Activated CD4-positive, alpha-beta T cell treated with anti-CD3 and anti-CD28 coated beads, Interleukin-2, amount 10 ng/mL, durations not matched to agents 24 days and 14 days (primary cell): Measurements from ENCODE around the gene CES3. TPM values are rescaled to one million over a fixed set of nuclear protein-coding genes. Genes with fewer than 3 reads are reported as not detected.

Source experiments
- DNase-seq: peaks from one replicate; pipeline ENCODE4 v3.0.0; 2022
- H3K27ac Mint-ChIP-seq: one replicate; pipeline ENCODE4 v1.8.0; 2022; ENCODE audit warnings: mild to moderate bottlenecking, mixed read lengths
- H3K27me3 Mint-ChIP-seq: one replicate; pipeline ENCODE4 v1.8.0; 2022; ENCODE audit warnings: mixed read lengths
- H3K36me3 Mint-ChIP-seq: one replicate; pipeline ENCODE4 v1.8.0; 2022; ENCODE audit warnings: low read depth, mild to moderate bottlenecking, mixed read lengths
- H3K4me1 Mint-ChIP-seq: one replicate; pipeline ENCODE4 v1.8.0; 2021; ENCODE audit warnings: mixed read lengths
- H3K4me3 Mint-ChIP-seq: one replicate; pipeline ENCODE4 v1.8.0; 2022; ENCODE audit warnings: mild to moderate bottlenecking, moderate library complexity, mixed read lengths
- H3K9me3 Mint-ChIP-seq: one replicate; pipeline ENCODE4 v1.8.0; 2021; ENCODE audit warnings: mixed read lengths
- intact Hi-C: fragments of 100-400 bp; cut with micrococcal nuclease; formaldehyde crosslinking; loops from one replicate; pipeline ENCODE4 v1.15.1; 2023
- total RNA-seq: library from RNA; stranded (reverse); gene quantifications from 2 replicates; pipeline ENCODE4 v1.2.3, GENCODE V29; 2022

CES3 gene
- total RNA-seq, 1 donor from 2014 or later, result 6.8 TPM

DNA sequence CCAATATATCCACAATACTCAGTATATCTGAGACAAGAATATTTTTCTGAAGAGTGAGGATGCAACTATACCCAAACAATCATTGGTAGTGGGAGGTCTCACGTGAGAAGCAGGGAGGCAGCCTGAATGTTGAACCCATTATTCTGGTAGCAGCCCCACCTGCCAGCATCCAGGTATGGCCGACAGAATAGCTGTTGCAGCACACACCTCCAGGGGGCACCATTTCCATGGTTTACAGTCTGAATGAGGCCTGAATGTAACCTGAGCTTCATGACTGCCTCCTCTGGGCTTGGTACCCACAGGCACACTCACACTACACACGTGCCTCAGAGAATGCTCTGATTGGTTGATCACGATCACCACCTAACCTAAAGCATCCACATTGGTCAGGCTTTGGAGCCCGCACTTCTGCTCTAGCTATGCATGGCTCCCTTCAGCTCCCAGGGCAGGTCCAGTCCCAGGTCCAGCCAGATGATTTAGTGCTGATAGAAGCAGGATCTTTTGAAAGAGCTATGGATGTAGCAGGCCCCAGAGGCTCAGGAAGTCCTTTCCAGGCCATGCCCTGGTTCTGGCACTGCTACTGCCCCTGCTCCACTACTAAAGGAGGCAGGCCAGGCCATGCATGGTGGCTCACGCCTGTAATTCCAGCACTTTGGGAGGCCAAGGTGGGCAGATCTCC lies 56.9 kb downstream of the CES3 start:
- Mint-ChIP-seq H3K27ac (no peak overlapping the region), H3K36me3 (peaks cover 2% of the 10 kb centered on the region), H3K4me1 (peaks cover 38% of the 10 kb centered on the region), H3K4me3 (no peak overlapping the region), H3K27me3 (no peaks in the 10 kb centered on the region), H3K9me3 (no peaks in the 10 kb centered on the region)
- peak; percentile 97 for DNase-seq
- intact Hi-C loops, result loop anchor here (1.0 kb wide), 4 partner anchors 10 to 167 kb away; no protein-coding TSS in a partner anchor

GRCh38 chr16:67019171-67019570 lies 58.1 kb downstream of the CES3 start:
- Mint-ChIP-seq H3K4me1 (peaks cover 39% of the 10 kb centered on the region), H3K27ac (no peak overlapping the region), H3K4me3 (no peak overlapping the region), H3K27me3 (no peaks in the 10 kb centered on the region), H3K9me3 (no peaks in the 10 kb centered on the region), H3K36me3 (no peaks in the 10 kb centered on the region)
- intact Hi-C loops, result no loop called here
- no peak for DNase-seq

- intact Hi-C loops, result no loop called here
- no peak for DNase-seq
- no peak overlapping the region for H3K4me3 Mint-ChIP-seq
- H3K27ac Mint-ChIP-seq, result no peak overlapping the region
- peaks cover 33% of the 10 kb centered on the region for H3K4me1 Mint-ChIP-seq
- H3K27me3 Mint-ChIP-seq, result no peaks in the 10 kb centered on the region
- no peaks in the 10 kb centered on the region for H3K36me3 Mint-ChIP-seq
- no peaks in the 10 kb centered on the region for H3K9me3 Mint-ChIP-seq
Measured at GRCh38 chr16:67021321-67021720, 60.3 kb downstream of the CES3 start.

DNA sequence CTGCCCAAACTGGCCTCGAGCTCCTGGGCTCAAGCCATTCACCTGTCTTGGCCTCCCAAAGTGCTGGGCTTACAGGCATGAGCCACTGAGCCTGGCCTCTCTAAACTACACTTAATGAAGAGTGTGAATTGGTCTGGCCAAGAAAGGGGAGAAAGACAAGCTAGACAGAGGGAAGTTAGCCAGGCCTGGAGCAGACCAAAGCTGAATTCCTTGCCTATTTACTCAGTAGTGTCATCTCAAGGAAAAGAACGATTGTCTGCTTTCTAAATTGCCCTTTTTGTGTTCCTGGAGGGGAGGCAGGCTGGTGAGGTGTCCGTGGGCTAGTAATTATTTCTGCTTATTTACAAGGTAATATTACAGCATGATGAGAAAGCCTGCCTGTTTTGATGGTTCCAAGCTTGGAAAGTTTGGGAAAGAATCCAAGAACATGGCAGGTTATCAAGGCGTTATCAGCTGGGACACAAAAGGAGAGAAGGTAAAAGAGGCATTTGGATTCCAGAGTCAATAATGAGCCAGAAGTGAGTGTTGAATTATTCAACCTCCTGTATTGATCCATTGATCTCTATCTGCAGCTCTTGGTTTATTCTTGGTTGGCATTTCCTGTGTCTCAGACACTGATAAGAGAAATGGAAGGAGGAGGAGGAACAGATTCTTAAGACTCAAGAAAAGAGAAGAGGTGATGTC lies 61.6 kb downstream of the CES3 start:
- Mint-ChIP-seq H3K4me1 (peaks cover 32% of the 10 kb centered on the region), H3K4me3 (no peak overlapping the region), H3K27me3 (no peaks in the 10 kb centered on the region), H3K27ac (no peak overlapping the region), H3K36me3 (no peaks in the 10 kb centered on the region), H3K9me3 (no peaks in the 10 kb centered on the region)
- DNase-seq, result no peak
- intact Hi-C loops, result no loop called here

- intact Hi-C loops, result no loop called here
- H3K4me3 Mint-ChIP-seq, result no peak overlapping the region
- peaks cover 31% of the 10 kb centered on the region for H3K4me1 Mint-ChIP-seq
- no peaks in the 10 kb centered on the region for H3K9me3 Mint-ChIP-seq
- DNase-seq, result no peak
- no peaks in the 10 kb centered on the region for H3K36me3 Mint-ChIP-seq
- H3K27ac Mint-ChIP-seq, result no peak overlapping the region
- H3K27me3 Mint-ChIP-seq, result no peaks in the 10 kb centered on the region
Measured at GRCh38 chr16:67023689-67024088, 62.6 kb downstream of the CES3 start.

Other genes starting within 250 kb of the CES3 start
- 51.4 and 56.5 TPM in 2 replicates for gene DYNC1LI2, start 209.7 kb upstream of the CES3 start, total RNA-seq
- gene TERB1, start 159.7 kb upstream of the CES3 start, total RNA-seq, result 0.37 TPM in 1 of 2 replicates, not detected in the other
- 118 and 125 TPM in 2 replicates for gene NAE1, start 130.3 kb upstream of the CES3 start, total RNA-seq
- gene CA7, start 116.9 kb upstream of the CES3 start, total RNA-seq, result 0.28 and 0.56 TPM in 2 replicates
- gene PDP2, start 80.8 kb upstream of the CES3 start, total RNA-seq, result 48.0 and 51.8 TPM in 2 replicates
- not detected in 2 replicates for gene CDH16, start 42.4 kb upstream of the CES3 start, total RNA-seq
- gene RRAD, start 35.7 kb upstream of the CES3 start, total RNA-seq, result 1.3 TPM in 2 replicates
- gene CIAO2B, start 26.9 kb upstream of the CES3 start, total RNA-seq, result 170 and 176 TPM in 2 replicates
- gene CES2, start 25.8 kb upstream of the CES3 start, total RNA-seq, result 30.6 and 33.6 TPM in 2 replicates
- 27.0 and 27.5 TPM in 2 replicates for gene CES4A, start 27.3 kb downstream of the CES3 start, total RNA-seq
- 163 and 172 TPM in 2 replicates for gene CBFB, start 67.9 kb downstream of the CES3 start, total RNA-seq
- gene PHAF1, start 148.7 kb downstream of the CES3 start, total RNA-seq, result 19.4 and 19.8 TPM in 2 replicates
- gene B3GNT9, start 189.7 kb downstream of the CES3 start, total RNA-seq, result 5.5 and 5.6 TPM in 2 replicates
- gene TRADD, start 198.6 kb downstream of the CES3 start, total RNA-seq, result 28.9 and 30.1 TPM in 2 replicates
- 25.1 and 30.0 TPM in 2 replicates for gene FBXL8, start 198.7 kb downstream of the CES3 start, total RNA-seq
- 48.5 and 54.0 TPM in 2 replicates for gene HSF4, start 203.5 kb downstream of the CES3 start, total RNA-seq
- gene NOL3, start 209.3 kb downstream of the CES3 start, total RNA-seq, result 31.0 and 36.7 TPM in 2 replicates
- 51.3 and 55.1 TPM in 2 replicates for gene MATCAP1, start 222.7 kb downstream of the CES3 start, total RNA-seq
- 0.12 TPM in 1 of 2 replicates, not detected in the other for gene EXOC3L1, start 228.9 kb downstream of the CES3 start, total RNA-seq
- gene E2F4, start 230.9 kb downstream of the CES3 start, total RNA-seq, result 165 and 166 TPM in 2 replicates
- 8.2 and 8.7 TPM in 2 replicates for gene ELMO3, start 237.9 kb downstream of the CES3 start, total RNA-seq